ENCODE results near the gene VCAN.

GRCh38 chr5:83559118-83559785 lies 87.7 kb downstream of the VCAN start:
- TF ChIP-seq SIN3A (conservative IDR thresholded peaks at IDR 0.05 in 1 of 2, IDR thresholded peaks at IDR 0.05 in 1 of 2; ENCODE audit: low read depth in 1 of 2, low read length in 2 of 2) (no peak), POLR2A (IDR thresholded peaks at IDR 0.05; ENCODE audit: control extremely low read depth in 1 of 2, low read depth in 2 of 2, low read length in 2 of 2) (no peak), CTCF (IDR thresholded peaks at IDR 0.05; ENCODE audit: control extremely low read depth in 1 of 3, insufficient read depth in 1 of 3, low read depth in 1 of 3, low read length in 3 of 3) (no peak), E2F6 (IDR thresholded peaks at IDR 0.05) (no peak), RAD21 (IDR thresholded peaks at IDR 0.05 in 1 of 2, conservative IDR thresholded peaks at IDR 0.05 in 1 of 2; ENCODE audit: low read depth in 2 of 2, low read length in 2 of 2) (no peak), TAF1 (IDR thresholded peaks at IDR 0.05; ENCODE audit: low read depth, low read length) (no peak), TCF12 (IDR thresholded peaks at IDR 0.05; ENCODE audit: low read depth, low read length) (no peak), JUND (IDR thresholded peaks at IDR 0.05; ENCODE audit: low read length) (no peak), CREB1 (IDR thresholded peaks at IDR 0.05) (no peak), EZH2 (IDR thresholded peaks at IDR 0.05; ENCODE audit: low read depth, low read length, severe bottlenecking) (no peak), RXRA (IDR thresholded peaks at IDR 0.05; ENCODE audit: insufficient read depth, low read depth, low read length) (no peak), CHD2 (IDR thresholded peaks at IDR 0.05; ENCODE audit: low read length) (no peak)
- TF ChIP-seq, protein P1, sequence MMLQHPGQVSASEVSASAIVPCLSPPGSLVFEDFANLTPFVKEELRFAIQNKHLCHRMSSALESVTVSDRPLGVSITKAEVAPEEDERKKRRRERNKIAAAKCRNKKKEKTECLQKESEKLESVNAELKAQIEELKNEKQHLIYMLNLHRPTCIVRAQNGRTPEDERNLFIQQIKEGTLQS (IDR thresholded peaks at IDR 0.05; ENCODE audit: insufficient read depth, low read depth, low read length), result no peak

Data from H1 (cell line).